ENCODE data around the gene BEND7. TPM values are rescaled to one million over a fixed set of nuclear protein-coding genes. Genes with fewer than 3 reads are reported as not detected.
A peak's percentile ranks its signal among the peaks of the same experiment; 100 is the strongest.
"Not testable (repeated sequence)": the region's sequence is repeated elsewhere in the genome, so short reads cannot be mapped to it uniquely, and the experiment has no call there.

BEND7 gene, protein sequence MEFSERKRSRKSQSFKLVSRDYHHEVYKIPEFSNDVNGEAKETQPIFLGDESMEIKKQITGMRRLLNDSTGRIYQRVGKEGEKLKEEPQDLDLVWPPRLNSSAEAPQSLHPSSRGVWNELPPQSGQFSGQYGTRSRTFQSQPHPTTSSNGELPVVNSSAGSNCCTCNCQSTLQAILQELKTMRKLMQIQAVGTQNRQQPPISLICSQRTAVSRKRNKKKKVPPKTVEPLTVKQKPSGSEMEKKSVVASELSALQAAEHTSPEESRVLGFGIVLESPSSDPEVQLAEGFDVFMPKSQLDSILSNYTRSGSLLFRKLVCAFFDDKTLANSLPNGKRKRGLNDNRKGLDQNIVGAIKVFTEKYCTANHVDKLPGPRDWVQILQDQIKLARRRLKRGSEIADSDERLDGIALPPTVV
- total RNA-seq: 17.4 TPM
- long read RNA-seq, partial matches to known transcripts: 5 of 20 reads
- long read RNA-seq, other reads (novel, unspliced or antisense): 14 of 20 reads

DNA sequence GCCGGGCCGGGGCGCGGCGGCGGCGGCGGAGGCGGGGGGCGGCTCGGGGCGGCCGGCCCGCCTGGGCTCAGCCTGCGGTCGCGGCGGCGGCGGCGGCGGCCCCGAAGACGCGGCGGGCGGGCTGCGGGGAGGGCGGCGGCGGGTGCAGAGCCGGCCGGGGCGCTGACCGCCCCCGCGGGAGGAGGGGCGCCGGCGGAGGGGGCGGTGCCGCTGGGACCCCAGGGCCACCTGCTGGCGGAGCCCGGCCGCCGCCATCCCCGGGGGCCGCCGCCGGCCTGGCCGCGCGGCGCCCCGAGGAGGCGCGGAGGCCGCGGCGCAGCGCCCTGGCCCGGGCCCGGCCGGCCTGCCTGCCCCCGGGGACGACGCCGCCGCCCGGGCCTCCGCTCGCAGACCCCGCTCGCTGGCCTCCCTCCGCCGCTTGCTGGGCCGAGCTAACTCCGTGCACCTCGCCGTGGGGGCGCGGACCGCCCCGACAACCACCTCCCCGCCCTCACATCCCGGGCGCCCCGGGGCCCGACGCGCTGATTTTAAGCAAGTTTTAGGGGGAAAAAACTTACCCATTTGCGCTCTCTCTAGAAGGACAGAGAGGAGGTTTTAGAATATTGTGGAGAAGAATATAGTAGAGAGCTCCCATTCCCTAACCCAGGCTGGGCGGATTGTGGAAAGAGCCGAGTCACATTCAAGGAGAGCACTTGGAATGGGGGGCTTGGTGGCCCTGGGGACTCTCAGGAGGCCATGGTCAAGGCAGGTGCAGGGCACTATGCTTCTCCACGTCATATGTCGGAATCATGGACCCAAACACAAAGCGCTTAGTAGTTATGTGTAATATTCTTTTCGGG, at the start of gene BEND7:
BEND7 (minus strand) TSS at position 140 of the 839 bp plus-strand sequence. CDS start 481 bp downstream, outside the sequence.
- intact Hi-C loops (cut with micrococcal nuclease): no loop called here
- peak; percentile 95 for ATAC-seq
- peak; percentile 79 for DNase-seq

DNA sequence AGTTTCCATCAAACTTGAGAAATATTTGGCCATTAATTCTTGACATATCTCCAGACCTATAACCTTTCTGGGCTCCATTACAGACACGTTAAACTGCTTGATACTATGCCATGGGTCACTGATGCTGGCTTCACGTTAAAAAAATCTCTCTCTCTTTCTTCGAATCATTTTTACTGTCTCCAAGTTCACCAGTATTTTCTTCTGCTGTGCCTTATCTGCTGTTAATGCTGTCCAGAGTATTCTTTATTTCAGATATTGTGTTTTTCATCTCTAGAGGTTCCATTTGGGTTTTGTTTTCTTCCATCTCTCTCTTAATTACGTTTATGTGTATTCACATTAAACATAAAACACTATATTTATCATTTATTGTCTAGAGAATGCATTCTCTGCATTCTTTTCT, 45.1 kb upstream of the BEND7 start:
- DNase-seq: no peak
- intact Hi-C loops (cut with micrococcal nuclease): no loop called here
- no peak for ATAC-seq

DNA sequence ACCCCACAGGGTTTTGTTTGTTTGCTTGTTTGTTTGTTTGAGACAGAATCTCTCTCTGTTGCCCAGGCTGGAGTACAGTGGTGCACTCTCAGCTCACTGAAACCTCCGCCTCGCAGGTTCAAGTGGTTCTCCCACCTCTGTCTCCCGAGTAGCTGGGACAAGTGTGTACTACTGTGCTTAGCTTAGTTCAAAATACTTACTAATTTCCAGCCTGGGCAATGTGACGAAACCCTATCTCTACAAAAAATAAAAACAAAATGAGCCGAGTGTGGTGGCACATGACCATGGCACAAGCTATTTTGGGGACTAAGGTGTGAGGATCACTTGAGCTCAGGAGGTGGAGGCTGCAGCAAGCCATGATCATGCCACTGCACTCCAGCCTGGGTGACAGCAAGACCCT, 42.7 kb upstream of the BEND7 start:
- DNase-seq: no peak
- intact Hi-C loops (cut with micrococcal nuclease): no loop called here
- ATAC-seq: no peak

DNA sequence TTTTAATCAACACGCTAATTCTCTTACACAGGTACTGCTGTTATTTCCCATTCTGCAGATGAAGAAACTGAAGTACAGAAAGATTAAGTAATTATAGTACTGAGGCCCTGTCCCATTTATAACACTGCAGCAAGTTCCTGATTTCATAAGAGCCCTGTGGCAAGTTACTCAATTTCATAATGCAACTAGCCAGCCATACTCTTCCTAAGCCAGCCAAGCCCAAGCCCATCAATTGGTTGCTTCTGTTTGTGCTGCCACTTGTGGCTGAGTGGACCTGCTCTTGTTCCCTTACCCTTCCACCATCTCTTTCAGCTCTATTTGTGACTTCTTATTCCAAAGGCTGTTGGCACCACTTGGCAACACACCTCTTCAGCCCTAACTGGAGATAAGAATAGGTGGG, 38.2 kb upstream of the BEND7 start:
- intact Hi-C loops (cut with micrococcal nuclease): no loop called here
- no peak for DNase-seq
- no peak for ATAC-seq

DNA sequence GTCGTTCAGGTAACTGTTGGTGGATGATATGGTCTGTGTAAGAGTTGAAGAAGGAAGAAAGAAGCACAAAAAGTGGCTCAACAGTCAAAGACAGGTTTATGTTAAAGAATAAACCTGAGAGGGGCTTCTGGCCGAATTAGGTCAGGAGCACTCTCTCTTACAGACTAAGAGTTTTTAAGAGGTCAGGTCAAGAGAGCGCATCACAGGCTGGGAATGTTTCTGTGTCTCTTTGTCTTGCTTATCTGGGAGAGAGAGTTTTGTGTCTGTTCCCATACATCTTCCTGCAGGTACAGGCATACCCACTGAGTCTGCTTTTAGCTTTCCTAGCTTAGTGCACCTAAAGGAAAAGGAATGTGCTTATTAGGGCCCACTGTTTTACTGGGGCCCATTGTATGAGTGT, 35.8 kb upstream of the BEND7 start:
- DNase-seq (no peak), ATAC-seq (no peak)
- intact Hi-C loops (cut with micrococcal nuclease): no loop called here

DNA sequence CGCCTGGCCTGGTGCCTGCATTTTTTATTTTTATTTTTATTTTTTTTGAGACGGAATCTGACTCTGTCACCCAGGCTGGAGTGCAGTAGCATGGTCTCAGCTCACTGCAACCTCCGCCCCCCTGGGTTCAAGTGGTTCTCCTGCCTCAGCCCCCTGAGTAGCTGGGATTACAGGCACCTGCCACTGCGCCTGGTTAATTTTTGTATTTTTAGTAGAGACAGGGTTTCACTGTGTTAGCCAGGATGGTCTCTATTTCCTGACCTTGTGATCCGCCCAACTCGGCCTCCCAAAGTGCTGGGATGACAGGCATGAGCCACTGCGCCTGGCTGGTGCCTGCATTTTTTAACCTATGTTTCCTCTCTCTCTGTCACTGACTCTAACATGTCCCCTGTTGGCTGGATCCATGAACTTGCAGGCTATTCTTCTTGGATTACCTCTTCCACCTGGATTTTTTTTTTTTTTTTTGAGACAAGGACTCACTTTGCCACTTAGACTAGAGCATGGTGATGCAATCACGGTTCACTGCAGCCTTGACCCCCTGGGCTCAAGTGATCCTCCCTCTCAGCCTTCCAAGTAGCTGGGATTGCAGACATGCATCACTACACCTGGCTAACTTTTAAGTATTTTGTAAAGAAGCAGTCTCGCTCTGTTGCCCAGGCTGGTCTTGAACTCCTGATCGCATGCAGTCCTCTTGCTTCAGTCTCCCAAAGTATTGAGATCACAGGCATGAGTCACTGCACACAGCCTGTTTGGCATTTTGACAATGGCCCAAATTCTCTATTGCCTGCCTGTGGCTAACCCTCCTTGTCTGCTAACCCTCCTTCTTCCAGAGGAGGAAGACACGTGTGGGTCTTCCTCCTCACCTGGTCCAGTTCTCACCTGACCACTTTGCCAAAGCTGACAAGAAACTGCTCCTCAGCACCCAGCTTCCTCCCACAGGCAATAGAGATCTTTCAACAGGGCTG, 34.9 kb upstream of the BEND7 start:
- no peak for ATAC-seq
- intact Hi-C loops (cut with micrococcal nuclease): no loop called here
- DNase-seq: no peak

DNA sequence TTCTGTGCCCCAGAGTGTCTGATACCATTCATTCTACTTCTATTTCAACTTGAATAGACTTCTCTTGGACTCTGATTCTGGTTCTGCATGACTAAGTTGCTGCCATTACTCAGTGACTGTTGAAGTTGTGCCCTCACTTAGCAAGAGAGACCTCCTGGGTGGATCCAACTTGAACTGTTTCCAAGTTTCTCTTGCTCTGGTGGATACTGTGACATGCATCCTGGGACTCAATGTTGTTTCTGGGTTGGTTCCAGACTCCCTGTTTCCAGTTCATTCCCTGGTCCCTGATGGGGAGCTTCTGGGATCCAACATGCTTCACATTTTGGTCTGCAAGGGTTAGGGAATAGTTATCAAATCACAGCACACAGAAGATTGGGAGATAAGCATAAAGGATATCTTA, 31.8 kb upstream of the BEND7 start:
- no peak for ATAC-seq
- intact Hi-C loops (cut with micrococcal nuclease): no loop called here
- DNase-seq: no peak

DNA sequence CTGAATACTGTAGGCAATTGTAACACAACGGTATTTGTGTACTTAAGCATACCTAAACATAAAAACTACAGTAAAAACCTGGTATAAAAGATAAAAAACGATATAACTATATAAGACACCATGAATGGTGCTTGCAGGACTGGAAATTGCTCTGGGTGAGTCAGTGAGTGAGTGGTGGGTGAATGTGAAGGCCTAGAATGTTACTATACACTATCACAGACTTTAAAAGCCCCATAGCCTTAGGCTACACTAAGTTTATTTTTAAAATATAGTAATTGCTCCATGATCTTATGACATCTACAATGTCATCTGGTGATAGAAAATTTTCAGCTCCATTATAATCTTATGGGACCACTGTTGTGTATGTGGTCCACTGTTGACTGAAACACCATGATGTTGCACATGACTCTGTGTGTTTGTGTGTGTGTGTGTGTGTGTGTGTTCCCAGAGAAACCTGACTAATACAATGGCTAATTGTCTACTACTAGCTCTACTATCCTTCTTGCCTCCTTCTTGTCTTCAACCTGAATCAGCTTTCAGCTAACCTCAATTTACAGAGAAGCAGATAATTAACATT, 30.4 kb upstream of the BEND7 start:
- ATAC-seq: no peak
- no peak for DNase-seq
- intact Hi-C loops (cut with micrococcal nuclease): no loop called here

DNA sequence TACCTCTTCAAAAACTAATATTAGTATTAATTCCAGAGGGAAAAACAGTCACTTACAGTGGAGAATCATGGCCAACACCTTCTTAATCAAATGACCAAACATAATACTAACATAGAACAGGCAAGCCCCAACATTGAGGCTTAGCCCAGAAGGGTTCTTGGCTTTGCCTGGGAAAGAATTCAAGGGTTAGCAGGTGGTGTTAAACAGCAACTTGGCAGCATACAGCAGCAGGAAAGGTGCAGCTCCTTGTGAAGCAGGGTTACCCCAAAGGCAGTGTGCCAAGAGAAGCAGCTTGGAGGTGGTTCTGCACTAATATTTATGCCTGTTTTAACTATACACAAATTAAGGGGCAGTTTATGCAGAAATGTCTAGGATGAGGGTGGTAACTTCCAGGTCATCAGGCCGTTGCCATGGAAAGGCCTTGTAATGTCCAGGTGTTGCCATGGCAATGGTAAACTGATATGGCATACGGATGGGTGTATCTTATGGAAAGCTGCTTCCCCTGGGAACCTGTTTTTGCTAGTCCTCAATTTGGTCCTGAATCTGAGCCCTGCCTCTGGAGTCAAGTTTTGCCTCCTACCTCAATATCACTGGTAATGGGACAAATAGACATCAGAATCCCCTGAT, 27.2 kb upstream of the BEND7 start:
- intact Hi-C loops (cut with micrococcal nuclease): no loop called here

DNA sequence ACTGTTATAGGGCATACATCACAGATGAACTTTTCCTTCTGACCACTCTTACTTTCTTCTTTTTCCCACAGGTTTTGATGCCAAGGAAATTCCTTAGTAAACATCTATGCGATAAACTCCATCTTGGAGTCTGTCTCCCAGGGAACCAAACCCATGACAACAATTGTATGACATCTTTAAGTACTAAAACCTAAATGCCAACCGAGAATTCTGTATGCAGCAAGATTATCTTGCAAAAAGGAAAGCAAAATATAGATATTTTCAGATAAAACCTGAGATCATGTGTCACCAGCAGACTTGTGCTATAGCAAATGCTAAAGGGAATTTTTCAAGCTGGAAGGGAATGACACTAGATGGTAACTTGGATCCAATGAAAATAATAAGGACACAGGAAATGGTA, 22.0 kb upstream of the BEND7 start:
- intact Hi-C loops (cut with micrococcal nuclease): no loop called here
- DNase-seq (no peak), ATAC-seq (no peak)

More for the DNA sequence above, 27.2 kb upstream of the BEND7 start:
- ATAC-seq: no peak
- no peak for DNase-seq

DNA sequence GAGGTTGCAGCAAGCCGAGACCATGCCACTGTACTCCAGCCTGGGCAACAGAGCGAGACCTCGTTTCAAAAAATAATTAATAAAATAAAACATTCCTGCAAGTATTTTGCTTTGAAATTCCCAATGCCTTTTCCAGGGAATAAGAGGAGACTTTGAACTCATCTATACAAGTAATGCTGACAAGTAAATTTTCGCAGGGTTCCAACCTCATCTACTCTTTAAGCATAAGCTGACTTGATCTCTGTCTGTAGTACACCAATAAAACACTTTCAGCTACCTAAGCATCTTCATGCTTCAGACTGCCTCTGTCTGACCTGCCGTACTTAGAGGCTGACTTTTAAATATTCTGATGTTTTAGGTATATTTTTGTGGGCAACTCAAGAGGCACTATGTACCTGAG, 13.7 kb upstream of the BEND7 start:
- DNase-seq (no peak), ATAC-seq (no peak)

DNA sequence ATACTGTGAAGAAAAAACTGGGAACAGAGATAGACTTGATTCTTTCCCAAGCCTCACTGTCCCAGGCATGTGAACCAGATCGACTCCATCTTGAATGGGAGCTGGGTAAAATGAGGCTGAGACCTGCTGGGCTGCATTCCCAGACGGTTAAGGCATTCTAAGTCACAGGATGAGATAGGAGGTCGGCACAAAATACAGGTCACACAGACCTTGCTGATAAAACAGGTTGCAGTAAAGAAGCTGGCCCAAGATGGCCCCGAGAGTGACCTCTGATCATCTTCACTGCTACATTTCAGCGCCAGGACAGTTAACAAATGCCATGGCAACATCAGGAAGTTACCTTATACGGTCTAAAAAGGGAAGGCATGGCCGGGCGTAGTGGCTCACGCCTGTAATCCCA, 9.2 kb upstream of the BEND7 start:
- DNase-seq; ATAC-seq; intact Hi-C loops (cut with micrococcal nuclease): not testable (repeated sequence)

More for the DNA sequence above, 13.7 kb upstream of the BEND7 start:
- intact Hi-C loops (cut with micrococcal nuclease): no loop called here

DNA sequence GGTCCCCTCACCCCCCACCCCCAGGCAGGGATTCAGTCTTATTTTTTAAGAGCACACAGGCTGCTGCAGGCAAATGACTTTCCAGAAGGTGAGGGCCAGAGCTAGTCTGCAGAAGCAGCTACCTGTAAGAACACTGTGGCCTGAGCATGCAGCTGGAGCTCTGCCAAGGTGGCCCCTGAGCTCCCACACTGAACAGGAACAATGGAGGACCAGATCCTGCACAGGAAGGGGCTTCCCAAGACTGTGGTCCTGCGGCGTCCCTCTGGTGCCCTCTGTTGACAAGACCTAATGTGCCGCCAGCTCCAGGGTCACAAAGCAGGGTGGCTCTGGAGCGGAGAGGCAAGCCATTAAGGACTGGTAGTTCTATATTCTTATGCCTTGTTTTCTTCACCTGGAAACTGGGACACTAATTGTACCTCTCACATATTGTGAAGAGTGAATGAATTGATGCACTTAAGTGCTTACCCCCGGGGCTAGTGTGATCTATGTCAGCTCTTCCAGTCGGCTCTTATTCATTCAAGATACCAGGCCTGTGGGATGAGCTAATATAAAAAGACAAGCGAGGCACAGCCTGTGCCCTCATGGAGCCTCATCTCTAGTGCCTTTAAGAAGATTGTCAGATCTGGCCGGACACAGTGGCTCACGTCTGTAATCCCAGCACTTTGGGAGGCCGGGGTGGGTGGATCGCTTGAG, 8.0 kb upstream of the BEND7 start:
- intact Hi-C loops (cut with micrococcal nuclease): no loop called here
- DNase-seq (peak; percentile 54), ATAC-seq (peak; percentile 84)

DNA sequence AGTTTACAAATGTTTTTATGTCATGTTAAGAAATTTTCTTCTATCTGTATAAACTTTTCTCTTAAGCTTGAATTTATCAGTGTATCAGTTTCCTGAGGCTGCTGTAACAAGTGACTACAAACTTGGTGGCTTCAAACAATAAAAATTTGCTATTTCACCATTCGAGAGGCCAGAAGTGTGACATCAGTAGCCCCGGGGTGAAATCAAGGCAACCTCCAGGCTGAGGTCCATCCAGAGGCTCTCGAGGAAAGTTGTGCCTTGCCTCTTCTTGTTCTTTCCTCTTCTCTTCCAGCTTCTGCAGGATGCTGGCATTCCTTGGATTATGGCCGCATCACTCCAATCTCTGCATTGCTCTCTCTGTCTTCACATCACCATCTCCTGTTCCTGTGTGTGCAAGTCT, 6.5 kb upstream of the BEND7 start:
- DNase-seq (no peak), ATAC-seq (no peak)
- intact Hi-C loops (cut with micrococcal nuclease): no loop called here

DNA sequence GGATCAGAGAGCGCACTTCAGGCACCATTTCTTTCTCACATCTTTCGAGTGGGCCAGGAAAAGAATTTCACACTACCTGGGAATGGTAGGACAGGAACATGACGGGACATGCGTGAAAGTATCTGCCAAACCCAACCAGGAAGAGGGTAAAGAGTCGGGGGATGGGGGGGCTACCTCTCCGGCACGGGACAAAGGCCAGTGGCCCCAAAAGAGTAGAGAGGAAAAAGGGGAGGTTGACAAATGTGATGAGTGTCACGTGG, 830 bp upstream of the BEND7 start:
- intact Hi-C loops (cut with micrococcal nuclease): no loop called here
- ATAC-seq: no peak
- DNase-seq: no peak

DNA sequence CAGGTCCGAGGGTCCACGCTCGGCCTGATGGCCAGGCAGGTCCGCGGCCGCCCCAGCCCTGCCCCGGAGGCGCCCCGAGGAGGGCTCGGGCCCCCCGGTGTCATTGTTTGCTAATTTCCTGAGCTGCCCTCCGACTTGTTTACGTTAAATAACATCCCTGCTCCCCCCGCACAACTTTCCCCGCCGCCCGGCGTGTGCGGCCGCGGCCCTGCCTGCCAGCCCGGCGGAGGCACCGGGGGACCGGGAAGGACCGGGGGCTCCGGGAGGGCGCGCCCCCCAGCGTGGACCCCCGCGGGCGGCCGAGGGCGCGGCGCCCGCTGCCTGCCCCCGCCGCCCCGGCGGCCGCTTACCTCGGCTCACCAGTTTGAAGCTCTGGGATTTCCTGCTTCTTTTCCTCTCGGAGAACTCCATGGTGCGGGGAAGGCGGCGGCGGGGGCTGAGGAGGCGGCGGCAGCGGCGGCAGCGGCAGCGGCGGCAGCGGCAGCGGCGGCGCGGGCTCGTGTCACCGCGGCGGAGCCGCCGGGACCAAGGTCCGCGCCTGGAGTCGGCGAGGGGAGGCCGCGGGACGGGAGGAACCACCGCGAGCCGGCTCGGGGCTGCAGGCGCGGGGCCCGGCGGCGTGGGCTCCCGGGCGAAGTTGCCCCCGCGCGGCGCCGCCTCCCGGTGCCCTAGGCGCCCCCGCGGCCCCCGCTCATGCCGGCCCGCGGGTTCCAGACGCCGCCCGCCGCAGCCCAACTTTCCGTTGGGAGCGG, 515 bp downstream of the BEND7 start:
- DNase-seq (peak; percentile 54), ATAC-seq (peak; percentile 47)
- intact Hi-C loops (cut with micrococcal nuclease): no loop called here

DNA sequence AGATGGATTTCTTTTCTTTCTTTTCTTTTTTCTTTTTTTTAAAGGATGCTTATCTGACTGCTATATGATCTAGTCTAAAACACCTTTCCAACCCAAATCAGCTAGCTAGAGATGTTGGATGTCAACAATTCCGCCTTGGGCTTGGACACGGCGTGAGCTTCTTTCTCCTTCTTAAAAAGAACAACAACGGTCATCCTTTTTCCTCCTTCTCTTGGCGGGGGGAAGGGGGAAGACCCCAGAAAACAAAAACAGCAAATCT, 1.0 kb downstream of the BEND7 start:
- ATAC-seq: no peak
- no peak for DNase-seq

More for the DNA sequence above, 1.0 kb downstream of the BEND7 start:
- intact Hi-C loops (cut with micrococcal nuclease): no loop called here
